GM12874 (cell line): ENCODE measurements around the gene CALCOCO2.

Experiments
- TF ChIP-seq, protein P1 (sequence below): IDR thresholded peaks from 2 replicates; pipeline ENCODE4 v1.5.1; 2011; ENCODE audit warnings: low read depth, mild to moderate bottlenecking, control low read depth, low read length, moderate library complexity; ENCODE audit not compliant: insufficient read depth

CALCOCO2 gene

DNA sequence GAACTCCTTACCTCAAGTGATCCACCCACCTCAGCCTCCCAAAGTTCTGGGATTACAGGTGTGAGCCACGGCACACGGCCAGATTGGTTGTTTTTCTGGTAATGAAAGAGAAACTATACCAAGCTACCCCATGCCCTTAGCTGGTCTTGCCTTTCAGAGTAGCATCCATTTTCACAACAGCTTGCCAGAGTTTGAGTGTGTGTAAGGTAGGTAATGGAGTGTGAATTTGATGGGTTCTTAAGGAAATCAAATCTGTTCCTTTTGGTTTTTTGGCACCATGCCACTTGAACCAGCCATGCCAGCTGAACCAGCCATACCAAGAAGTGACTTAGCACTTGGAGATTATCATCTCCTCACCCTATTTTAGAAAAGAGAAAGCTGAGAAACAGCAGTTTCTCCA lies 5.1 kb downstream of the CALCOCO2 start:
- TF ChIP-seq, protein P1, sequence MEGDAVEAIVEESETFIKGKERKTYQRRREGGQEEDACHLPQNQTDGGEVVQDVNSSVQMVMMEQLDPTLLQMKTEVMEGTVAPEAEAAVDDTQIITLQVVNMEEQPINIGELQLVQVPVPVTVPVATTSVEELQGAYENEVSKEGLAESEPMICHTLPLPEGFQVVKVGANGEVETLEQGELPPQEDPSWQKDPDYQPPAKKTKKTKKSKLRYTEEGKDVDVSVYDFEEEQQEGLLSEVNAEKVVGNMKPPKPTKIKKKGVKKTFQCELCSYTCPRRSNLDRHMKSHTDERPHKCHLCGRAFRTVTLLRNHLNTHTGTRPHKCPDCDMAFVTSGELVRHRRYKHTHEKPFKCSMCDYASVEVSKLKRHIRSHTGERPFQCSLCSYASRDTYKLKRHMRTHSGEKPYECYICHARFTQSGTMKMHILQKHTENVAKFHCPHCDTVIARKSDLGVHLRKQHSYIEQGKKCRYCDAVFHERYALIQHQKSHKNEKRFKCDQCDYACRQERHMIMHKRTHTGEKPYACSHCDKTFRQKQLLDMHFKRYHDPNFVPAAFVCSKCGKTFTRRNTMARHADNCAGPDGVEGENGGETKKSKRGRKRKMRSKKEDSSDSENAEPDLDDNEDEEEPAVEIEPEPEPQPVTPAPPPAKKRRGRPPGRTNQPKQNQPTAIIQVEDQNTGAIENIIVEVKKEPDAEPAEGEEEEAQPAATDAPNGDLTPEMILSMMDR = no peak

DNA sequence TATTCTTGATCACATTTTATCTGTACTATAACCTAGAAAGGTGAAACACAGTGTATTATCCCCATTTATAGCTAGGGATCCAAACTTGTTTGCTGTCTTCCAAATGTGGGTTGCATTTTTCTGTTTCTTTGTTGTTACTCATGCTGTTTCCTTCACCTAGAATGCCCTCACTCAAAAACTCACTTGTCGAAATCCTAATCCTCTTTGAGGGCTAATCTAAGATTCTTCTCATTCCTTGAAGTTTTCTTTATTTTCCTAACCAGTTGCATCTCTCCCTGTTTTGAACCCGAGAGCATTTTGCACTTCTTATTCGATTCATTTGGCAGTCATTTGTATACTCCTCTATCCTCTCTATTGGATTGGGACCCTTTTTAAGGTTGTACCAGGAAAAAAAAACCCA lies 9.6 kb downstream of the CALCOCO2 start:
- TF ChIP-seq, protein P1 = no peak

DNA sequence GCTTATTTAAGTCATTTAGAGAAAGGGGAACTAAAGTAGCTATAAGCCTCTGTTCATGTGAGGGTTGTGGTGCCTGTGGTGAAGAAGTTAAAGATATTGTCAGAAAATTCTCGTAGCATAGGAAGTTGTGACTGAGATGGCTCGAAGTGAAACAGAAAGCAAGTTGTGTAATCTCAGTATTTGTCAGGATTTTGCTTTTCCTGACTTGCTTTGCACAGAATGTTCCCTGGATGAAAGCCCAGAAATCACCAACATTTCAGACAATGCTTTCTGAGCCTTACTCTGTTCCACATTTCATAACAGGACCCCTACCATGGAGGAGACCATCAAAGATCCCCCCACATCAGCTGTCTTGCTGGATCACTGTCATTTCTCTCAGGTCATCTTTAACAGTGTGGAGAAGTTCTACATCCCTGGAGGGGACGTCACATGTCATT lies 10.6 kb downstream of the CALCOCO2 start:
- TF ChIP-seq, protein P1 = no peak

DNA sequence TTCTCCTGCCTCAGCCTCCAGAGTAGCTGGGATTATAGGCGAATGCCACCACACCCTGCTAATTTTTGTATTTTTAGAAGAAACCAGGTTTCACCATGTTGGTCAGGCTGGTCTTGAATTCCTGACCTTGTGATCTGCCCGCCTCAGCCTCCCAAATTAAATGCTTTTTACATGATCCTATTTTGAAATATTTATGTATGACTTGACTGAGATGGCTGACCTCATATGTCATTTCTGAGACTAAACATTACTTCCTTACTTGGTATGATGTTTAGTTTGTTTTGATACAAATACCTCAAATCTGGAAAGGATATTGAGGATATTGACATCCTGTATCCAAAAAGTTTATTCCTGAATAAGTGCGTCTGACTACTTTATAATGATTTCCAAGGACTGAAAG lies 11.9 kb downstream of the CALCOCO2 start:
- TF ChIP-seq, protein P1 = no peak

DNA sequence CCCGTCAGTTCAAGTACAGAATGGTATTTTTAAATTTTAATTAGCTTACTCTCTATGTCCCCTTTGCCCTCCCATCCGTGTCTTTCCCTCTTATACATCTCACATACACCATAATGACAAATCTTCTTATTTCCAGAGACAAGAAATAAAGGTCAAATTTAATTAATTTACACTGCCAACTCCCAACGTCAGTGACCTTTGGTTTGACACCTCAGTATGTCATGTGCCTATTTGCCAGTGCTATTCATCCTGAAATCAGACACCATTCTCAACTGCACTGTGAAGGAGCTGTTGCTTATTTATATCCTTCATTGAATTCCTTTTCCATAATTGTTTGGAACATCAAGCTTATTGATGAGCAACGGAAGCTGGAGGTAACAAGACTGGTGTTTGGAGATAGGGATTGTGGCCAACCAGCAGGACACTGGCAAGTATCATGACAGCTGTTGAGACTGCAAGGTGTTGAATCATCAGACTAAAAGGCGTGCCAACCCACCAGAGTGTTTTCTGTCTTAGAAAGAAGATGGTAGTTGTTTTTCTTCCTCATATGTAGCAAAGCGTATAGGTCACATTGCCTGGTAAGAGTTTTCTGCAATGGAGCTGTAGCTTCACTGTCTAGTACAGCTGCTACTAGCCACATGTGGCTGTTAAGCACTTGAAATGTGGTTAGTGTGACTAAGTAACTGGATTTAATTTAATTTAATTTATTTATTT lies 12.5 kb downstream of the CALCOCO2 start:
- TF ChIP-seq, protein P1 = no peak

DNA sequence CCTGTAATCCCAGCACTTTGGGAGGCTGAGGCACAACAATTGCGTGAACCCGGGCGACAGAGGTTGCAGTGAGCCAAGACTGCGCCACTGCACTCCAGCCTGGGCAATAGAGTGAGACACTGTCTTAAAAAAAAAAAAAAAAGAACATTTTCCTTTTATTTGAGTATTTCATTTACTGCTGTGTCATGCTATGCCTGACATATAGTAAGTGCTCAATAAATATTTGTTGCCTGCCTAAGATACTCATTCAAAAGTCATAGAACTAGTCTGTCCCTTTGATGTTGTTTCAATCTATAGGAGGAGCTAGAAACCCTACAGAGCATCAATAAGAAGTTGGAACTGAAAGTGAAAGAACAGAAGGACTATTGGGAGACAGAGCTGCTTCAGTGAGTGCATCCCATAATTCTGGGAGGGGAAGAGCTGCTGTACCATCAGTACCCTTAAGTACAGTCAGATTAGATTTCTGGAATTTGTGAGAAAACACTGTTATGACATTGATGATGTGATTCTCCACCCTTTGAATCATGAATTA lies 20.0 kb downstream of the CALCOCO2 start:
- TF ChIP-seq, protein P1 = no peak

DNA sequence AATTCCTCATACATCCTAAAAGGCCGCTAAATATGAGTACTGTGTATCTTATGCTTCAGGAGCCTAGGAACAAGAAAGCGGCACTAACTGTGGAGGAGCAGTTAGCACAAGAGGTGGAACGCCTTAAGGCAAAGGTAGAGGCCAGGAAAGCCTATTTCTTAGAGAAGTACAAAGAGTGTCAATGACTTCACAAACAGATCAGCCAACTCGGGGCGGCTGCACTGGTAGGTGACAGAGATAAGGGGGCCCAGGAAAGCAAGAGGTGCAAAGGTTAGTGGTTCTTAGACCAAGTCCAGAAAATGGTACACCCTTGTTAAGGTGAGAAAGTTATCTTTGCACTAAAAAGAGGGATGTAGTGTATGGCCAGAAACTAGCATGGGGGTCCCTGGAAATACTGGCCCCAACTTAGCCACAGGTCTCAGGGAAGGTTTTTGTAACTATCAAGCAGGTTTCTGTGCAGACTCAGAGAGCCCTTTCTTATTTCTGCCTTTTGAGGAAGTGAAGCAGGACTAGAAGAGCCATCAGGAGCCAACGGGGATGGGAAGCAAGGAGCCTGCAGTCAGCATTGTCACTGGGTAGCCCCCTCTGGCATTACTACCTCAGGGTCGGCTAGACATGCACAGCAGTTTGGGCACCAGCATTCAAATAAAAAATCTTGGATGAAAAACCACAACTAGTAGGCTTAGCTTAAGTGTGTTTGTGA lies 24.1 kb downstream of the CALCOCO2 start:
- TF ChIP-seq, protein P1 = no peak
